ENCODE data around the gene PDE4D. TPM values are rescaled to one million over a fixed set of nuclear protein-coding genes. Genes with fewer than 3 reads are reported as not detected.
A peak's percentile ranks its signal among the peaks of the same experiment; 100 is the strongest.

PDE4D gene
- total RNA-seq, 1 donor: 19.9 TPM

DNA sequence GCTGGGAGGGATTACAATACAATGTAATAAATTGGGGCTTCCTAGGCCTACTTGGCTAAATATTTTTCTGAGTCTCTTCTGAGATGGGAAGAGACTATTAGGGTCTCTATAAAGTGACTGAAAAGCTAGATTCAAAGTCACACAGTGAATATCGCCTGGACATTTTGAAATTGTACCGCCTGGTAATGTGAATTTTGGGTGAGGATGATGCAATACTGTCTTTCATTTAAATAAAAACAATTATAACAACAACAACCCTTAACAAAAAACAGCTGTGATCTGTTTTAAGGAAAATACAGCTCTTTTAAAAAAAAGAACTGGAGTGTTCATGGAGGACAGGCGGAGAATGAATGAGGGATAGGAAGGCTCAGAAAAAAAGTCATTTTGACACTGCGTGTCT, 695.6 kb downstream of the PDE4D start:
- DNase-seq (ENCODE audit: insufficient read length, low spot score, missing footprints): no peak
- no peak overlapping the region for H3K4me2 ChIP-seq (ENCODE audit: insufficient read depth, low read length)
- H4K20me1 ChIP-seq (ENCODE audit: insufficient read depth, low read length): no peaks in the 10 kb centered on the region
- H3K4me3 ChIP-seq (ENCODE audit: insufficient read depth, low read length): no peak overlapping the region
- H3K79me2 ChIP-seq (ENCODE audit: insufficient read depth, low read length): no peaks in the 10 kb centered on the region
- H3K27ac ChIP-seq (ENCODE audit: low read depth, low read length): no peak overlapping the region
- no peaks in the 10 kb centered on the region for H3K27me3 ChIP-seq (ENCODE audit: insufficient read depth, low read length)
- H3K36me3 ChIP-seq (ENCODE audit: insufficient read depth, low read length): no peaks in the 10 kb centered on the region
- H3K4me1 ChIP-seq (ENCODE audit: insufficient read depth, low read length): peaks cover 10% of the 10 kb centered on the region
- no peak overlapping the region for H2AFZ ChIP-seq (ENCODE audit: low read length)
- TF ChIP-seq CTCF (IDR thresholded peaks at IDR 0.05; ENCODE audit: extremely low read depth, low read depth, low read length): no peak
- no peaks in the 10 kb centered on the region for H3K9me3 ChIP-seq (ENCODE audit: low read depth, low read length)

DNA sequence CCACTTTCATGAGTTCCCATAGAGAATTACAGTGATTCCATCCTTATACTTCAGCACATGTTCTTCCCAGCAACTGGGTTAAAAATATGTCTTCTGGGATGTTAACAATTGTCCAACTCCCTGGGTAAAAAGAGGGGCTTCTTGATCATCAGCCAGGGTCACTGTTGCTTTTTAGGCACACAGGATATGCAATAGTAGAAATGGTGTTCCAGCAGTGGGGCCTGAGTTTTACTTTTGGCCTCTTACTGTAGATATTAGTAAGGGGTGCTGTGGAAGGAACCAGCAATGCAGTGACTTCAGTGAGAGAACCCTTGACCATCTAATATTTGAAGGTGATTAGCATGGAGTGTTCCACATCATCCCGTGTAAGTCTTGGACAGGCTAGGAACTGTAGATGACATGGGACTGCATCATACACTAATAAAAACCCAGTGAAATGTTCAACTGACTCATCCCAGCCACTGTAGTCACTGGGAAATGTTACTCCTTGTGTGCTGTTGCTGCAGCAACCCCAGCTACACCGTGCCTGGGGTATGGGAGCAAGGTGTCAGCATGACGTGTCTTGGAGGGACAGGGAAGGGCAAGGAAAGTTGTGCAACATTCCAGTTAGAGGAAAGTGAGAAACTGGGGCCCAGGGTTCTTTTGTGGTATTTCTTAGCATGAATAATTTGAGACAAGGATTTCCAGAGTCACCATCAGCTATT, 699.8 kb downstream of the PDE4D start:
- DNase-seq (ENCODE audit: insufficient read length, low spot score, missing footprints): peak; percentile 83
- peak overlapping the region; percentile 49 for H3K4me2 ChIP-seq (ENCODE audit: insufficient read depth, low read length)

DNA sequence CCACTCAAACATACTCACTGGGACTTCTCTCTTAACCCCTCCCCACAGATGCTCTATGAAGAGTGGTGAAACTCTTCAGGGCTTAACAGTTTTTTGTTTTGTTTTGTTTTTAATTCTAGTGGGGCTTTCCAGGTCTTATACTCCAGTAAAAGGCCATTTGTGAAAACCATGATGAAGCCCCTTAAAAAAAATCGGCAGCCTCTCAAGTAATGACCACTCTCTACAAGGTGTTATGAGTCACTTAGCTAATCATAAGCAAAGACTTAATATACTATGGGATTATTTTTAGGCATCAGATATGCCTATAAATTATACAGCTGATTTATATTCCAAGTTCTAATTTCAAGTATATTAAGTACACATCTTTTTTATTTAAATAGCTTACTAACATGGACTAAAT, 702.8 kb downstream of the PDE4D start:
- Histone ChIP-seq H3K4me1 (ENCODE audit: insufficient read depth, low read length) (peaks cover 15% of the 10 kb centered on the region), H3K79me2 (ENCODE audit: insufficient read depth, low read length) (no peaks in the 10 kb centered on the region), H3K36me3 (ENCODE audit: insufficient read depth, low read length) (no peaks in the 10 kb centered on the region), H3K9me3 (ENCODE audit: low read depth, low read length) (no peaks in the 10 kb centered on the region), H2AFZ (ENCODE audit: low read length) (no peak overlapping the region), H3K27ac (ENCODE audit: low read depth, low read length) (no peak overlapping the region), H4K20me1 (ENCODE audit: insufficient read depth, low read length) (no peaks in the 10 kb centered on the region), H3K4me3 (ENCODE audit: insufficient read depth, low read length) (no peak overlapping the region), H3K27me3 (ENCODE audit: insufficient read depth, low read length) (peaks cover 4% of the 10 kb centered on the region), H3K4me2 (ENCODE audit: insufficient read depth, low read length) (no peak overlapping the region)
- no peak for DNase-seq (ENCODE audit: insufficient read length, low spot score, missing footprints)
- no peak for TF ChIP-seq CTCF (IDR thresholded peaks at IDR 0.05; ENCODE audit: extremely low read depth, low read depth, low read length)

More for the DNA sequence above, 699.8 kb downstream of the PDE4D start:
- Histone ChIP-seq H3K9me3 (ENCODE audit: low read depth, low read length) (no peaks in the 10 kb centered on the region), H3K27ac (ENCODE audit: low read depth, low read length) (peak overlapping the region; percentile 93), H3K79me2 (ENCODE audit: insufficient read depth, low read length) (no peaks in the 10 kb centered on the region), H3K4me3 (ENCODE audit: insufficient read depth, low read length) (no peak overlapping the region), H4K20me1 (ENCODE audit: insufficient read depth, low read length) (no peaks in the 10 kb centered on the region), H3K27me3 (ENCODE audit: insufficient read depth, low read length) (no peaks in the 10 kb centered on the region), H3K4me1 (ENCODE audit: insufficient read depth, low read length) (peaks cover 10% of the 10 kb centered on the region), H3K36me3 (ENCODE audit: insufficient read depth, low read length) (no peaks in the 10 kb centered on the region), H2AFZ (ENCODE audit: low read length) (no peak overlapping the region)
- no peak for TF ChIP-seq CTCF (IDR thresholded peaks at IDR 0.05; ENCODE audit: extremely low read depth, low read depth, low read length)

- H3K36me3 ChIP-seq (ENCODE audit: insufficient read depth, low read length): no peaks in the 10 kb centered on the region
- H3K79me2 ChIP-seq (ENCODE audit: insufficient read depth, low read length): no peaks in the 10 kb centered on the region
- peaks cover 15% of the 10 kb centered on the region for H3K4me1 ChIP-seq (ENCODE audit: insufficient read depth, low read length)
- no peaks in the 10 kb centered on the region for H3K9me3 ChIP-seq (ENCODE audit: low read depth, low read length)
- H3K27ac ChIP-seq (ENCODE audit: low read depth, low read length): peak overlapping the region; percentile 49
- H3K27me3 ChIP-seq (ENCODE audit: insufficient read depth, low read length): peaks cover 5% of the 10 kb centered on the region
- peak overlapping the region; percentile 45 for H2AFZ ChIP-seq (ENCODE audit: low read length)
- DNase-seq (ENCODE audit: insufficient read length, low spot score, missing footprints): no peak
- no peak for TF ChIP-seq CTCF (IDR thresholded peaks at IDR 0.05; ENCODE audit: extremely low read depth, low read depth, low read length)
- H4K20me1 ChIP-seq (ENCODE audit: insufficient read depth, low read length): no peaks in the 10 kb centered on the region
- H3K4me2 ChIP-seq (ENCODE audit: insufficient read depth, low read length): peak overlapping the region; percentile 84
- no peak overlapping the region for H3K4me3 ChIP-seq (ENCODE audit: insufficient read depth, low read length)
Observed at GRCh38 chr5:59189472-59190244, 703.9 kb downstream of the PDE4D start.

Data from osteoblast (primary cell).